ENCODE data around the gene PIGK. TPM values are rescaled to one million over a fixed set of nuclear protein-coding genes. Genes with fewer than 3 reads are reported as not detected.
"Not testable (repeated sequence)": the region's sequence is repeated elsewhere in the genome, so short reads cannot be mapped to it uniquely, and the experiment has no call there.

Gene PIGK
- total RNA-seq, 4 donors from 2014 or later, result 10.9 to 23.0 (median 14.4) TPM

DNA sequence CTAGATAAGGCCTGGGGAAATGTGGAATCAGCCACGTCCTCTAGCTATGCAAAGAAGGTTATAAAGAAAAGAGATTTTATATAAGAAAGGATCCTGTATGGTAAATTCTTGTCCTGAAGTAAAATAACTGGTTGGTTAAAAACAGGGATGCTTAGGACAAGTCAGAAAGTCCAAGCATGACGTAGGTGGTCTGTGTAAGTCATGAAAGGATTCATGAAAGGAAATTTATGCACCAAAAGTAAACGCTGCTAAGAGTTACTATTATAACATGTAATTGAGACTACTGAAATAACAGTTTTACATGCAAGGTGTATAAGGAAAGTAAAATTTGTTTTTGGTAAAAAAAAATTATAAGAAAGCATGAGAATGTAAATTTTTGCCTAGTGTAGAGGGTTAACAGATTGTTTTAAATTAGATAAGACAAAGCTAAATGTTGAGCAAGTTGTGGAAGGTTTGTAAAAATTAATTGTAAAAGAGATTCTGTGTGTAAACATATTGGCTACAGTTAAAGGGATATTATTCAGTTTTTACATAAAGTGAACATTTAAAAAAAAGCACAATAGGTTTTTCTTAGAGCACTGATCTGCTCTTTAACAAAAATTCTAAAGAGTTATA is 43.9 kb downstream of the PIGK start:
- DNase-seq (ENCODE audit: low spot score) (no peak), ATAC-seq (ENCODE audit: low FRiP score) (no peak)

GRCh38 chr1:77170687-77171086 is 48.5 kb downstream of the PIGK start:
- ATAC-seq (ENCODE audit: low FRiP score) (no peak), DNase-seq (ENCODE audit: low spot score) (no peak)
- TF ChIP-seq, protein P1, sequence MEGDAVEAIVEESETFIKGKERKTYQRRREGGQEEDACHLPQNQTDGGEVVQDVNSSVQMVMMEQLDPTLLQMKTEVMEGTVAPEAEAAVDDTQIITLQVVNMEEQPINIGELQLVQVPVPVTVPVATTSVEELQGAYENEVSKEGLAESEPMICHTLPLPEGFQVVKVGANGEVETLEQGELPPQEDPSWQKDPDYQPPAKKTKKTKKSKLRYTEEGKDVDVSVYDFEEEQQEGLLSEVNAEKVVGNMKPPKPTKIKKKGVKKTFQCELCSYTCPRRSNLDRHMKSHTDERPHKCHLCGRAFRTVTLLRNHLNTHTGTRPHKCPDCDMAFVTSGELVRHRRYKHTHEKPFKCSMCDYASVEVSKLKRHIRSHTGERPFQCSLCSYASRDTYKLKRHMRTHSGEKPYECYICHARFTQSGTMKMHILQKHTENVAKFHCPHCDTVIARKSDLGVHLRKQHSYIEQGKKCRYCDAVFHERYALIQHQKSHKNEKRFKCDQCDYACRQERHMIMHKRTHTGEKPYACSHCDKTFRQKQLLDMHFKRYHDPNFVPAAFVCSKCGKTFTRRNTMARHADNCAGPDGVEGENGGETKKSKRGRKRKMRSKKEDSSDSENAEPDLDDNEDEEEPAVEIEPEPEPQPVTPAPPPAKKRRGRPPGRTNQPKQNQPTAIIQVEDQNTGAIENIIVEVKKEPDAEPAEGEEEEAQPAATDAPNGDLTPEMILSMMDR (IDR thresholded peaks at IDR 0.05), result no peak

More for the DNA sequence above, 43.9 kb downstream of the PIGK start:
- TF ChIP-seq, protein P1 (IDR thresholded peaks at IDR 0.05), result no peak

DNA sequence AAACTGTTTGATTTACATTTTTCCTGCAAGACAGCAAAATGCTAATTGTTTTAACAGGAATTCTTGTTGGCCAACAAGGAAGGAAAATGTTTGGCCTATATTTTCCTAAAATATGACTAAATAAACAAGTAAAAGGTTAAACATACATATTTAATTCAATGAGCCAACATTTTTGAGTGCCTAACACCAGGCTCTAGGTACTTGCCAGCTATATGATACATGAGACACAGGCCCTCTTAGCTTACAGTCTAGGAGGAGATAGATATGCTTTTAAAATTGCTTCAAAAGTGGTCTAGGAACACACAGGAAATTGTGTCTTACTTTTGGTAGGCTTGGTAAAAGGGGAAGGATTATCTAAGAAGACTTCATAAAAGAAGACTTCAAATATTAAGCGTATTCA is 50.9 kb downstream of the PIGK start:
- ATAC-seq (ENCODE audit: low FRiP score) (no peak), DNase-seq (ENCODE audit: low spot score) (no peak)
- TF ChIP-seq, protein P1 (IDR thresholded peaks at IDR 0.05), result no peak

DNA sequence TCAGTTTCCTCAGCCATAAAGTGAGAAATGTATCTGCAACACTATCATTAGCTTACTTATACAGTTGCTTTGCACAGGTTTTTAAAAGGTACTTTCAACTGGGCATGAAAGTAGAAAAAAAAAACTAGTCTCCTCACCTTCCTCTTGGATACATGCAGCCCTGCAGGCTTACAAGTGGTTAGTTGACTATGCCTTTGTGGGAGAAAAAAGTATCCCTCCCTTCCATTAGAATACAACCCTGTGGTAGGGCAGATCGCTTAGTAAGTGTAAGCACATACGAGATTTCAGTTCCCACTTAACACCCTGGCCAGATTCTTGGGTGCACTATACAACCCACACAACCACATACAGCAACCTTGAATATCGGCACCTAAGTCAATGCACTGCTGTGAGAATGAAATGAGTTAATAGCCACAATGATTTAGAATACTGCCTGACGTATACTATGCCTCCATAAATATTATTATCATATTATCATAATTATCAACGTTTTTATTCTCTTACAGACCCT is 54.7 kb downstream of the PIGK start:
- ATAC-seq (ENCODE audit: low FRiP score) (no peak), DNase-seq (ENCODE audit: low spot score) (no peak)
- TF ChIP-seq, protein P1 (IDR thresholded peaks at IDR 0.05), result no peak

DNA sequence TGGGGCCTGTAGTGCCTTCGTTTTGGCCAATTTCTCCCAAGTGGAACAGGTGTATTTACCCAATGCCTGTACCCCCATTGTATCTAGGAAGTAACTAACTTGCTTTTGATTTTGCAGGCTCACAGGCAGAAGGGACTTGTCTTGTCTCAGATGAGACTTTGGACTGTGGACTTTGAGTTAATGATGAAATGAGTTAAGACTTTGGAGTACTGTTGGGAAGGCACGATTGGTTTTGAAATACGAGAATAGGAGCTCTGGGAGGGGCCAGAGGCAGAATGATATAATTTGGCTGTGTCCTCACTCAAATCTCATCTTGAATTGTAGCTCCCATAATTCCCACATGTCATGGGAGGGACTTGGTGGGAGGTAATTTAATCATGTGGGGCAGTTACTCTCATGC is 59.5 kb downstream of the PIGK start:
- DNase-seq (ENCODE audit: low spot score); ATAC-seq (ENCODE audit: low FRiP score): not testable (repeated sequence)

DNA sequence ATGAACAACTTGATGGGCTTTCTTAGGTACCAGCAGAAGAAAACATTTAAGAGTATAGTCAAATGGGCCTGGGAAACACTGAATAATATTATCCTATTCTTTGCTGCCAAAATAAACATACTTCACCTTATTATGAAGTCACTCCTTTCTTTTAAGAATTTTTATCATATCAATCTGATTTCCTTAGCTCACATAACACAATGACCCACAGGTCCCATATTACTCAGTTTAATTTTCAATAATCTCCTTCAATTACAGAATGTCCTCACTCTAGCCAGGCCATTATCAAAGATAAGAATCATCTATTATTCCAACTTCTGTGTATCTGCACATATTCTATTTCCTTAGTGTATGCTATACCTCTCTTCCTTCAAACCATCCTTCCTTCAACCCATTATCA is 63.0 kb downstream of the PIGK start:
- TF ChIP-seq, protein P1 (IDR thresholded peaks at IDR 0.05), result no peak
- ATAC-seq (ENCODE audit: low FRiP score) (no peak), DNase-seq (ENCODE audit: low spot score) (no peak)

DNA sequence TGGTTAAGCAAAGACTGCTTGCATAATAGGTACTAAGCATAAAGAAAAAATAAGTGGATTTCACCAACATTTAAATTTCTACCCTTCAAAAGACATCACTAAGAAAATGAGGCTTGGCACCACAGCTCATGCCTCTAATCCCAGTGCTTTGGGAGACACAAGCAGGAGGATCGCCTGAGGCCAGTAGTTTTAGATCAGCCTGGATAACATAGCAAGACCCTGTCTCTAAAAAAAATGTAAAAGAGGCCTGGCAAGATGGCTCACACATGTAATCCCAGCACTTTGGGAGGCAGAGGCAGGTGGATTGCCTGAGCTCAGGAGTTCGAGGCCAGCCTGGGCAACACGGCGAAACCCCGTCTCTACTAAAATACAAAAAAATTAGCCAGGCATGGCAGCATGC is 73.0 kb downstream of the PIGK start:
- TF ChIP-seq, protein P1 (IDR thresholded peaks at IDR 0.05), result no peak
- ATAC-seq (ENCODE audit: low FRiP score) (no peak), DNase-seq (ENCODE audit: low spot score) (no peak)

All from omental fat pad (tissue), 4 donors.